ENCODE results near the gene DAB2IP. TPM values are rescaled to one million over a fixed set of nuclear protein-coding genes. Genes with fewer than 3 reads are reported as not detected.

Gene DAB2IP
- total RNA-seq, 2 experiments from 2014 or later: 0.06 TPM; not detected in 1

DNA sequence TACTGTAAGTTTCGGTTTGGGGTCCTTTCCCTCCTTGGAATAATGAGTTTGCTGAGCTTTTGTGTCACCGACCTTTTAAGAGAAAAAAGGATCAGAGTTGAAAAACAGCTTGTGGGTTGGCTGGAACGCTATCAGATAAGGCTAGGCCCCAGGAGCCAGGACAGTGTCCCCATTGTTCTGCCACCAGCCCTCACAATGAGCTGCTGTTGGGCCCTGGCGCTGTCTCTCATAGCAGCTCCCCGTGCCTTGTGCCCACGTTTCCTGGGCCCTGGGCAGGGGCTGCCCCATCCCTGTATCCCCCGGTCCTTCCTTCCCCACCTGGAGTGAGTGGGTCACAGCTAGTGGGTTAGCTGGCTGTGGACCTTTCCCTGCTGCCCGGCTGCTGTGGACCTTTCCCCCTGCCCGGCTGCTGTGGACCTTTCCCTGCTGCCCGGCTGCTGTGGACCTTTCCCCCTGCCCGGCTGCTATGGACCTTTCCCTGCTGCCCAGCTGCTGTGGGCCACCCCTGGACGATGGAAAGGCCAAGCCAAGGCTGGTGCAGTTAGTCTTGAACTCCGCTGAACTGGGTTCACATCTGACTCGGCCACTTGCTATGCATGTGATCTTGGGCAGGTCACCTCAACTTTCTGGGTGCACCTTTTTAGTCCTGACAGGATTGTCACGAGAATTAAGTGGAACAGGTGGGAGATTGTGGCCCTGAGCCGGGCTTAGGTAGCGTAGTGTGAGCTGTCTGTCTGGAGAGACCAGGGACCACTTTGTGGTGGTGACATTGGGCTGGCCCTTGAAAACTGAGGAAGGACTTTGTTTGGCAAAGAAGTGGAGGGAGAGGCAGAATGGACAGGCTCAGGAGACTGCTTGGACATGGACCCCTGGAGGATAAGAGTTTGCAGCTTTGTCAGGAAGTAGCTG lies 99.5 kb downstream of the DAB2IP start:
- Mint-ChIP-seq H3K36me3 (ENCODE audit: low read depth) (no peaks in the 10 kb centered on the region), H3K4me1 (ENCODE audit: low read depth) (peaks cover 15% of the 10 kb centered on the region), H3K27ac (no peak overlapping the region), H3K27me3 (no peaks in the 10 kb centered on the region), H3K4me3 (no peak overlapping the region), H3K9me3 (no peaks in the 10 kb centered on the region)
- POLR2A ChIA-PET: interaction anchor here (0.6 kb wide), 1 partner anchor 240 kb away, joined by 3 read pairs; no protein-coding TSS in a partner anchor
- TF ChIP-seq, protein P1, sequence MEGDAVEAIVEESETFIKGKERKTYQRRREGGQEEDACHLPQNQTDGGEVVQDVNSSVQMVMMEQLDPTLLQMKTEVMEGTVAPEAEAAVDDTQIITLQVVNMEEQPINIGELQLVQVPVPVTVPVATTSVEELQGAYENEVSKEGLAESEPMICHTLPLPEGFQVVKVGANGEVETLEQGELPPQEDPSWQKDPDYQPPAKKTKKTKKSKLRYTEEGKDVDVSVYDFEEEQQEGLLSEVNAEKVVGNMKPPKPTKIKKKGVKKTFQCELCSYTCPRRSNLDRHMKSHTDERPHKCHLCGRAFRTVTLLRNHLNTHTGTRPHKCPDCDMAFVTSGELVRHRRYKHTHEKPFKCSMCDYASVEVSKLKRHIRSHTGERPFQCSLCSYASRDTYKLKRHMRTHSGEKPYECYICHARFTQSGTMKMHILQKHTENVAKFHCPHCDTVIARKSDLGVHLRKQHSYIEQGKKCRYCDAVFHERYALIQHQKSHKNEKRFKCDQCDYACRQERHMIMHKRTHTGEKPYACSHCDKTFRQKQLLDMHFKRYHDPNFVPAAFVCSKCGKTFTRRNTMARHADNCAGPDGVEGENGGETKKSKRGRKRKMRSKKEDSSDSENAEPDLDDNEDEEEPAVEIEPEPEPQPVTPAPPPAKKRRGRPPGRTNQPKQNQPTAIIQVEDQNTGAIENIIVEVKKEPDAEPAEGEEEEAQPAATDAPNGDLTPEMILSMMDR (IDR thresholded peaks at IDR 0.05): no peak
- H3K4me3 ChIP-seq (ENCODE audit: low read length): no peak overlapping the region
- no peak for ATAC-seq (ENCODE audit: poor library complexity)
- CTCF ChIA-PET: no interaction called here
- no peaks in the 10 kb centered on the region for H3K27me3 ChIP-seq (ENCODE audit: control insufficient read depth in 1 of 2, insufficient read depth in 2 of 2, low read length in 2 of 2)
- H3K4me1 ChIP-seq (ENCODE audit: insufficient read depth, low read length): peaks cover 4% of the 10 kb centered on the region
- H3K27ac ChIP-seq (ENCODE audit: low read depth in 1 of 2, low read length in 2 of 2): no peak overlapping the region
- no peak for DNase-seq
- no peaks in the 10 kb centered on the region for H3K9me3 ChIP-seq (ENCODE audit: control insufficient read depth in 1 of 2, insufficient read depth in 1 of 2, low read length in 2 of 2)
- intact Hi-C loops (cut with DNase I, micrococcal nuclease): no loop called here
- no peaks in the 10 kb centered on the region for H3K36me3 ChIP-seq (ENCODE audit: insufficient read depth, low read length)

DNA sequence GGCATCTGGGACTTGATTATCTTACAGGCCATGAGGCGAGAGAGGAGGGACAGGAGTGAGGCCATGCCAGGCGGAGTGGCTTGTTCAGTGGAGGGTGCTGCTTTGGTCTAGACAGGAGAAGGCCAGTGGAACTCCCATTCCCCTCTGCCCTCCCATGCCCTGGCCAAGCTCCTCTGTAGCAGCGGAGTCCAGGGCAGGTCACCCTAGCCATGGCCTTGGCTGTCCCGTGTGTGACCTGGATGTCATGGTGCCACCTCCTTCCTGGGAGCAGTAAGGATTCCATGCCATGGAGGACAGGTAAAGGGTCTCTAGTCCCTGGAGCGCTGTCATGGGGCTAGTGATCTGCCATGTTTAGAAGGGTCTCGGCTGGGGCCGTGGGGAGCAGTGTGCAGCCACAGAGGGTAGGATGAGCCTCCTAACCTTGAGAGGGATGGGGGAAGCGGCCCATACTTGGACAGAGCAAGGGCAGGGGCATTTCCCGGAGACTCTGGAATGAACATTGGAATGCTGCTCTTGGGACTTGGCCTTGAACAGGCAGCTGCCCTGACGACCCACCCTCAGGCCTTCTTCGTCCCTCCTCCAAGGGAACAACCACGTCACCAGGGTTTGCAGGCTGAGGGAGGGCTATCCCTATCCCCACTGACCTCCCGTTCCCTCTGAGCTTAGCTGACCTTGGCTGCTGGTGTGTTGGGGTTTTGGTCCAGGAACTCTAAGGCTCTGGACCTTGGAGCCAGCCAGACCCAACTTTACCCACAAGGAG lies 100.4 kb downstream of the DAB2IP start:
- ATAC-seq (ENCODE audit: poor library complexity): no peak
- H3K27me3 ChIP-seq (ENCODE audit: control insufficient read depth in 1 of 2, insufficient read depth in 2 of 2, low read length in 2 of 2): no peaks in the 10 kb centered on the region
- Mint-ChIP-seq H3K27ac (no peak overlapping the region), H3K36me3 (ENCODE audit: low read depth) (no peaks in the 10 kb centered on the region), H3K4me3 (no peak overlapping the region), H3K27me3 (no peaks in the 10 kb centered on the region), H3K4me1 (ENCODE audit: low read depth) (peaks cover 10% of the 10 kb centered on the region), H3K9me3 (no peaks in the 10 kb centered on the region)
- no peak overlapping the region for H3K27ac ChIP-seq (ENCODE audit: low read depth in 1 of 2, low read length in 2 of 2)
- intact Hi-C loops (cut with DNase I, micrococcal nuclease): no loop called here
- H3K9me3 ChIP-seq (ENCODE audit: control insufficient read depth in 1 of 2, insufficient read depth in 1 of 2, low read length in 2 of 2): no peaks in the 10 kb centered on the region
- DNase-seq: no peak
- TF ChIP-seq, protein P1 (IDR thresholded peaks at IDR 0.05): no peak
- CTCF ChIA-PET: no interaction called here
- POLR2A ChIA-PET: no interaction called here
- peaks cover 4% of the 10 kb centered on the region for H3K4me1 ChIP-seq (ENCODE audit: insufficient read depth, low read length)
- H3K36me3 ChIP-seq (ENCODE audit: insufficient read depth, low read length): no peaks in the 10 kb centered on the region
- H3K4me3 ChIP-seq (ENCODE audit: low read length): no peak overlapping the region

- intact Hi-C loops (cut with DNase I, micrococcal nuclease): no loop called here
- DNase-seq: no peak
- CTCF ChIA-PET: no interaction called here
Measured at GRCh38 chr9:121752929-121753328, 101.5 kb downstream of the DAB2IP start.

More at GRCh38 chr9:121752929-121753328, 101.5 kb downstream of the DAB2IP start:
- no peak overlapping the region for H3K27ac Mint-ChIP-seq
- H3K9me3 Mint-ChIP-seq: no peaks in the 10 kb centered on the region
- Histone ChIP-seq H3K27ac (ENCODE audit: low read depth in 1 of 2, low read length in 2 of 2) (no peak overlapping the region), H3K4me1 (ENCODE audit: insufficient read depth, low read length) (peaks cover 4% of the 10 kb centered on the region), H3K27me3 (ENCODE audit: control insufficient read depth in 1 of 2, insufficient read depth in 2 of 2, low read length in 2 of 2) (no peaks in the 10 kb centered on the region), H3K36me3 (ENCODE audit: insufficient read depth, low read length) (no peaks in the 10 kb centered on the region), H3K9me3 (ENCODE audit: control insufficient read depth in 1 of 2, insufficient read depth in 1 of 2, low read length in 2 of 2) (no peaks in the 10 kb centered on the region), H3K4me3 (ENCODE audit: low read length) (no peak overlapping the region)
- H3K36me3 Mint-ChIP-seq (ENCODE audit: low read depth): no peaks in the 10 kb centered on the region
- no peak for ATAC-seq (ENCODE audit: poor library complexity)
- TF ChIP-seq, protein P1 (IDR thresholded peaks at IDR 0.05): no peak
- H3K4me1 Mint-ChIP-seq (ENCODE audit: low read depth): peaks cover 6% of the 10 kb centered on the region
- H3K4me3 Mint-ChIP-seq: no peak overlapping the region
- no peaks in the 10 kb centered on the region for H3K27me3 Mint-ChIP-seq
- POLR2A ChIA-PET: no interaction called here

Data from CD4-positive, alpha-beta T cell (primary cell).